Activated CD8-positive, alpha-beta T cell treated with anti-CD3 and anti-CD28 coated beads for 36 hours (primary cell): ENCODE measurements around the gene ANKRD11. TPM values are rescaled to one million over a fixed set of nuclear protein-coding genes. Genes with fewer than 3 reads are reported as not detected.
"Not testable (repeated sequence)": the region's sequence is repeated elsewhere in the genome, so short reads cannot be mapped to it uniquely, and the experiment has no call there.

Source experiments
- ATAC-seq: fragments of 200-7000 bp; cut with Tn5 transposase; one replicate; pipeline ENCODE4 v1.10.0; 2021; ENCODE audit warnings: mild to moderate bottlenecking, moderate library complexity
- CTCF ChIA-PET: fragments of 350-600 bp; sonication (Branson Sonifier 250); formaldehyde crosslinking; loops from one replicate; lab custom pipeline; 2021; ENCODE audit warnings: antibody characterized with exemption; lab: Charles Lee
- POLR2A ChIA-PET: fragments of 350-600 bp; sonication (Branson Sonifier 250); formaldehyde crosslinking; loops from one replicate; lab custom pipeline; 2021; ENCODE audit warnings: antibody characterized with exemption; lab: Charles Lee
- DNase-seq: peaks from one replicate; pipeline ENCODE4 v3.0.0-alpha.2; 2020
- H3K27ac Mint-ChIP-seq: one replicate; pipeline ENCODE4 v1.8.0; 2021; ENCODE audit warnings: mild to moderate bottlenecking, mixed read lengths
- H3K27me3 Mint-ChIP-seq: one replicate; pipeline ENCODE4 v1.8.0; 2021; ENCODE audit warnings: mixed read lengths
- H3K36me3 Mint-ChIP-seq: one replicate; pipeline ENCODE4 v1.8.0; 2021; ENCODE audit warnings: low read depth, mixed read lengths
- H3K4me1 Mint-ChIP-seq: one replicate; pipeline ENCODE4 v1.8.0; 2021; ENCODE audit warnings: low read depth, mixed read lengths
- H3K4me3 Mint-ChIP-seq: one replicate; pipeline ENCODE4 v1.8.0; 2021; ENCODE audit warnings: mild to moderate bottlenecking, moderate library complexity, mixed read lengths
- H3K9me3 Mint-ChIP-seq: one replicate; pipeline ENCODE4 v1.8.0; 2021; ENCODE audit warnings: mixed read lengths
- intact Hi-C: fragments of 100-400 bp; cut with micrococcal nuclease; formaldehyde crosslinking; loops from one replicate; pipeline ENCODE4 v1.10.0; 2022
- total RNA-seq, 2 experiments: library from RNA; stranded (reverse); gene quantifications; one replicate each; pipeline ENCODE4 v1.2.3, GENCODE V29; 2021
- TF ChIP-seq, protein P1 (sequence below): fragments of 200-600 bp; IDR thresholded peaks from one replicate; pipeline ENCODE4 v1.8.0; 2022; ENCODE audit warnings: antibody characterized with exemption, mild to moderate bottlenecking

Gene ANKRD11
- total RNA-seq, 2 experiments from 2014 or later: 145 to 147 TPM

DNA sequence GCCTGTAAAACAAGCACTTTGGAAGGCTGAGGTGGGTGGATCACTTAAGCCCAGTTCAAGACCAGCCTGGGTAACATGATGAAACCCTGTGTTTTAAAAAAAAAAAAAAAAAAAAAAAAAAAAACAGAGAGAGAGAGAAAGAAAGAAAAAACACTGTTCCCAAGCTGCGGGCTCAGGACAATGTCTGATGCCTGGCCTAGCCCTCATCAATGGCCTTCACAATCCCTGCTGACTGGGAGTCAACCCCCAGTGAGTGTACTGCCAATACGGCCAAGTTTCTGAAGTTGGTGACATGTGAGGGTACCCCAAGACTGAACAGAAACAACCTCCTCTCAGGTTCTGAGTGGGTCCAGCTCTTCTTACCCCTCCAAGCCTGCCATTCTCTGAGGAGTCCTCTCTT lies 156.3 kb downstream of the ANKRD11 start:
- Mint-ChIP-seq H3K4me1 (peaks cover 77% of the 10 kb centered on the region), H3K36me3 (peaks cover under 1% of the 10 kb centered on the region), H3K9me3 (no peaks in the 10 kb centered on the region), H3K27ac (peak overlapping the region; percentile 73), H3K4me3 (no peak overlapping the region), H3K27me3 (no peaks in the 10 kb centered on the region)
- ATAC-seq: peak; percentile 8
- POLR2A ChIA-PET: interaction anchor here (1.5 kb wide), 1 partner anchor 157 kb away, joined by 3 read pairs; no protein-coding TSS in a partner anchor
- TF ChIP-seq, protein P1, sequence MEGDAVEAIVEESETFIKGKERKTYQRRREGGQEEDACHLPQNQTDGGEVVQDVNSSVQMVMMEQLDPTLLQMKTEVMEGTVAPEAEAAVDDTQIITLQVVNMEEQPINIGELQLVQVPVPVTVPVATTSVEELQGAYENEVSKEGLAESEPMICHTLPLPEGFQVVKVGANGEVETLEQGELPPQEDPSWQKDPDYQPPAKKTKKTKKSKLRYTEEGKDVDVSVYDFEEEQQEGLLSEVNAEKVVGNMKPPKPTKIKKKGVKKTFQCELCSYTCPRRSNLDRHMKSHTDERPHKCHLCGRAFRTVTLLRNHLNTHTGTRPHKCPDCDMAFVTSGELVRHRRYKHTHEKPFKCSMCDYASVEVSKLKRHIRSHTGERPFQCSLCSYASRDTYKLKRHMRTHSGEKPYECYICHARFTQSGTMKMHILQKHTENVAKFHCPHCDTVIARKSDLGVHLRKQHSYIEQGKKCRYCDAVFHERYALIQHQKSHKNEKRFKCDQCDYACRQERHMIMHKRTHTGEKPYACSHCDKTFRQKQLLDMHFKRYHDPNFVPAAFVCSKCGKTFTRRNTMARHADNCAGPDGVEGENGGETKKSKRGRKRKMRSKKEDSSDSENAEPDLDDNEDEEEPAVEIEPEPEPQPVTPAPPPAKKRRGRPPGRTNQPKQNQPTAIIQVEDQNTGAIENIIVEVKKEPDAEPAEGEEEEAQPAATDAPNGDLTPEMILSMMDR: no peak
- CTCF ChIA-PET: interaction anchor here (1.8 kb wide), 1 partner anchor 223 kb away, joined by 4 read pairs; no protein-coding TSS in a partner anchor
- intact Hi-C loops: no loop called here
- DNase-seq: no peak

GRCh38 chr16:89333401-89334001 lies 156.9 kb downstream of the ANKRD11 start:
- DNase-seq (peak; percentile 68), ATAC-seq (peak; percentile 72)
- Mint-ChIP-seq H3K4me1 (peaks cover 74% of the 10 kb centered on the region), H3K27ac (peak overlapping the region; percentile 73)
- H3K4me3 Mint-ChIP-seq, H3K27me3 Mint-ChIP-seq, H3K9me3 Mint-ChIP-seq, intact Hi-C loops, H3K36me3 Mint-ChIP-seq: not testable (repeated sequence)
- ChIA-PET POLR2A (interaction anchor here (0.8 to 1.5 kb wide), 2 partner anchors 158 to 180 kb away, joined by 3 read pairs; no protein-coding TSS in a partner anchor), CTCF (interaction anchor here (0.5 to 1.8 kb wide), 9 partner anchors 9 to 224 kb away, joined by 3 to 5 read pairs (median 3); no protein-coding TSS in a partner anchor)
- TF ChIP-seq, protein P1: peak; percentile 65

- Mint-ChIP-seq H3K27ac (peak overlapping the region; percentile 2), H3K9me3 (no peaks in the 10 kb centered on the region), H3K4me1 (peaks cover 80% of the 10 kb centered on the region), H3K4me3 (no peak overlapping the region), H3K36me3 (peaks cover 2% of the 10 kb centered on the region), H3K27me3 (no peaks in the 10 kb centered on the region)
- intact Hi-C loops: no loop called here
- POLR2A ChIA-PET: interaction anchor here (0.8 to 1.5 kb wide), 2 partner anchors 158 to 180 kb away, joined by 3 read pairs; no protein-coding TSS in a partner anchor
- ATAC-seq (no peak), DNase-seq (no peak)
- CTCF ChIA-PET: interaction anchor here (0.5 to 1.8 kb wide), 9 partner anchors 9 to 224 kb away, joined by 3 to 5 read pairs (median 3); no protein-coding TSS in a partner anchor
- TF ChIP-seq, protein P1: no peak
Observed at GRCh38 chr16:89332902-89333245, 157.5 kb downstream of the ANKRD11 start.

GRCh38 chr16:89332243-89332901 lies 158.0 kb downstream of the ANKRD11 start:
- H3K4me1 Mint-ChIP-seq: peaks cover 82% of the 10 kb centered on the region
- intact Hi-C loops: no loop called here
- ChIA-PET POLR2A (interaction anchor here (0.8 to 1.5 kb wide), 2 partner anchors 159 to 181 kb away, joined by 3 read pairs; no protein-coding TSS in a partner anchor), CTCF (interaction anchor here (0.6 to 1.7 kb wide), 9 partner anchors 13 to 595 kb away, joined by 3 to 5 read pairs (median 3); no protein-coding TSS in a partner anchor)
- ATAC-seq (no peak), DNase-seq (no peak)
- peaks cover 3% of the 10 kb centered on the region for H3K36me3 Mint-ChIP-seq
- H3K27me3 Mint-ChIP-seq: no peaks in the 10 kb centered on the region
- TF ChIP-seq, protein P1: no peak
- H3K9me3 Mint-ChIP-seq: no peaks in the 10 kb centered on the region
- H3K27ac Mint-ChIP-seq: peak overlapping the region; percentile 75
- H3K4me3 Mint-ChIP-seq: no peak overlapping the region
